WTC11 (cell line): ENCODE measurements around the gene LMOD3.

Experiments used
- ESRRA ChIP-seq: sonication (generic); formaldehyde crosslinking; IDR thresholded peaks from 2 replicates; pipeline ENCODE4 v1.8.1; 2022; ENCODE audit warnings: mild to moderate bottlenecking, missing genetic modification reagents, borderline replicate concordance
- ETV6 ChIP-seq: sonication (generic); formaldehyde crosslinking; IDR thresholded peaks from 2 replicates; pipeline ENCODE4 v1.8.1; 2022; ENCODE audit warnings: mild to moderate bottlenecking, missing genetic modification reagents
- FOXK1 ChIP-seq: sonication (generic); formaldehyde crosslinking; IDR thresholded peaks from 2 replicates; pipeline ENCODE4 v1.8.0; 2022; ENCODE audit warnings: mild to moderate bottlenecking, moderate library complexity, missing genetic modification reagents
- GRHL2 ChIP-seq: fragments of 250-450 bp; sonication (Bioruptor Pico); IDR thresholded peaks from 2 replicates; pipeline ENCODE4 v1.8.0; 2022; ENCODE audit warnings: mild to moderate bottlenecking, moderate library complexity; ENCODE audit not compliant: insufficient replicate concordance, severe bottlenecking
- GTF2I ChIP-seq: fragments of 250-450 bp; sonication (Bioruptor Pico); conservative IDR thresholded peaks from 2 replicates; pipeline ENCODE4 v1.4.0; 2021; ENCODE audit warnings: mild to moderate bottlenecking
- MYBL2 ChIP-seq: sonication (generic); formaldehyde crosslinking; IDR thresholded peaks from 2 replicates; pipeline ENCODE4 v1.8.1; 2023; ENCODE audit warnings: mild to moderate bottlenecking, moderate library complexity, missing genetic modification reagents
- NR2C2 ChIP-seq: sonication (generic); formaldehyde crosslinking; IDR thresholded peaks from 2 replicates; pipeline ENCODE4 v1.8.0; 2022; ENCODE audit warnings: mild to moderate bottlenecking, missing genetic modification reagents
- TEAD4 ChIP-seq: sonication (generic); formaldehyde crosslinking; IDR thresholded peaks from 2 replicates; pipeline ENCODE4 v1.8.0; 2022; ENCODE audit warnings: mild to moderate bottlenecking, missing genetic modification reagents
- ZNF121 ChIP-seq: sonication (generic); formaldehyde crosslinking; IDR thresholded peaks from 2 replicates; pipeline ENCODE4 v1.8.0; 2023; ENCODE audit warnings: missing genetic modification reagents
- TF ChIP-seq, protein P1 (sequence below): sonication (generic); formaldehyde crosslinking; IDR thresholded peaks from 2 replicates; pipeline ENCODE4 v1.8.0; 2022; ENCODE audit warnings: mild to moderate bottlenecking, missing genetic modification reagents
- TF ChIP-seq, protein P2 (sequence below): sonication (generic); formaldehyde crosslinking; conservative IDR thresholded peaks from 2 replicates; pipeline ENCODE4 v1.8.1; 2023; ENCODE audit warnings: mild to moderate bottlenecking, low read depth, missing genetic modification reagents, moderate library complexity
- TF ChIP-seq, protein P3 (sequence below): fragments of 200-600 bp; IDR thresholded peaks from 2 replicates; pipeline ENCODE4 v1.8.0; 2022; ENCODE audit warnings: antibody characterized with exemption
- TF ChIP-seq, protein P4 (sequence below): sonication (generic); formaldehyde crosslinking; IDR thresholded peaks from 2 replicates; pipeline ENCODE4 v1.8.0; 2023; ENCODE audit warnings: mild to moderate bottlenecking, missing genetic modification reagents
- TF ChIP-seq, protein P5 (sequence below): sonication (generic); formaldehyde crosslinking; IDR thresholded peaks from 2 replicates; pipeline ENCODE4 v1.8.1; 2022; ENCODE audit warnings: missing genetic modification reagents, borderline replicate concordance

DNA sequence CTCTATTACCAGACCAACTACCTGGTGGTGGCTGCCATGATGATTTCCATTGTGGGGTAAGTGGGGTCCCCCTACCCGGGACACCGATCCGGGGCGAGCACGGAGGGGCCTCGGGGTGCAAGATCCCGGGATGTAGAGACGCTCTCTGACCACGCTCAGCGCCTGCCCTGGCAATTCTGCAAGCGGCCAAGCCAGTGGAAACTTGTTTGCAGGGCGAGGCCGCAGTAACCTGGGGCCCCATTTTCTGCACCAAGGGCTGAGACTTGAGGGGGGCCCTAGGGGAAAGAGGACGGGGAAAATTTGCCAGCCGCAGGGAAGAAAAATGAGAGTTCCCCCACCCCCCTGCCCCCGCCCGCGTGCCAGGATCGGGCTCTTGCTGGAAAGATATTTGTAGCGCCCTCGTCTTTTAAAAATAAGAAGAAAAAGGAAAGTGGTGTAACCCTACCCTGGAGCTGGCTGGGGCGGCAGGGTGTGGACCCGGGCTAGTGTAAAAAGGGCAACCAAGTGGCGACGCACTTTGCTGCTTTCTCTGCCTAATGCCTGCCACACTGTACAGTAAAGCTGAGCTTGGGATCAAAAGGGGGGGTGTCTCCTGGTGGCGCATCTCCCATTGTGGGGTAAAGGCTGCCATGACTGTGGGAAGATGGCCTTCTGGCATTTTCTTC is 37.1 kb downstream of the LMOD3 start:
- TF ChIP-seq, protein P1, sequence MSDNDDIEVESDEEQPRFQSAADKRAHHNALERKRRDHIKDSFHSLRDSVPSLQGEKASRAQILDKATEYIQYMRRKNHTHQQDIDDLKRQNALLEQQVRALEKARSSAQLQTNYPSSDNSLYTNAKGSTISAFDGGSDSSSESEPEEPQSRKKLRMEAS: 0 out of 2 replicates have a peak, but pooled peaks have one; percentile 39
- TF ChIP-seq TEAD4 (CRISPR knock-in tag) (no peak), GTF2I (CRISPR knock-in tag) (no peak), ETV6 (no peak), NR2C2 (CRISPR knock-in tag) (no peak), FOXK1 (CRISPR knock-in tag) (no peak), ZNF121 (no peak), MYBL2 (CRISPR knock-in tag) (no peak), ESRRA (CRISPR knock-in tag) (no peak), GRHL2 (CRISPR knock-in tag) (no peak)
- TF ChIP-seq, protein P2, sequence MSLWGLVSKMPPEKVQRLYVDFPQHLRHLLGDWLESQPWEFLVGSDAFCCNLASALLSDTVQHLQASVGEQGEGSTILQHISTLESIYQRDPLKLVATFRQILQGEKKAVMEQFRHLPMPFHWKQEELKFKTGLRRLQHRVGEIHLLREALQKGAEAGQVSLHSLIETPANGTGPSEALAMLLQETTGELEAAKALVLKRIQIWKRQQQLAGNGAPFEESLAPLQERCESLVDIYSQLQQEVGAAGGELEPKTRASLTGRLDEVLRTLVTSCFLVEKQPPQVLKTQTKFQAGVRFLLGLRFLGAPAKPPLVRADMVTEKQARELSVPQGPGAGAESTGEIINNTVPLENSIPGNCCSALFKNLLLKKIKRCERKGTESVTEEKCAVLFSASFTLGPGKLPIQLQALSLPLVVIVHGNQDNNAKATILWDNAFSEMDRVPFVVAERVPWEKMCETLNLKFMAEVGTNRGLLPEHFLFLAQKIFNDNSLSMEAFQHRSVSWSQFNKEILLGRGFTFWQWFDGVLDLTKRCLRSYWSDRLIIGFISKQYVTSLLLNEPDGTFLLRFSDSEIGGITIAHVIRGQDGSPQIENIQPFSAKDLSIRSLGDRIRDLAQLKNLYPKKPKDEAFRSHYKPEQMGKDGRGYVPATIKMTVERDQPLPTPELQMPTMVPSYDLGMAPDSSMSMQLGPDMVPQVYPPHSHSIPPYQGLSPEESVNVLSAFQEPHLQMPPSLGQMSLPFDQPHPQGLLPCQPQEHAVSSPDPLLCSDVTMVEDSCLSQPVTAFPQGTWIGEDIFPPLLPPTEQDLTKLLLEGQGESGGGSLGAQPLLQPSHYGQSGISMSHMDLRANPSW: no peak
- TF ChIP-seq, protein P3, sequence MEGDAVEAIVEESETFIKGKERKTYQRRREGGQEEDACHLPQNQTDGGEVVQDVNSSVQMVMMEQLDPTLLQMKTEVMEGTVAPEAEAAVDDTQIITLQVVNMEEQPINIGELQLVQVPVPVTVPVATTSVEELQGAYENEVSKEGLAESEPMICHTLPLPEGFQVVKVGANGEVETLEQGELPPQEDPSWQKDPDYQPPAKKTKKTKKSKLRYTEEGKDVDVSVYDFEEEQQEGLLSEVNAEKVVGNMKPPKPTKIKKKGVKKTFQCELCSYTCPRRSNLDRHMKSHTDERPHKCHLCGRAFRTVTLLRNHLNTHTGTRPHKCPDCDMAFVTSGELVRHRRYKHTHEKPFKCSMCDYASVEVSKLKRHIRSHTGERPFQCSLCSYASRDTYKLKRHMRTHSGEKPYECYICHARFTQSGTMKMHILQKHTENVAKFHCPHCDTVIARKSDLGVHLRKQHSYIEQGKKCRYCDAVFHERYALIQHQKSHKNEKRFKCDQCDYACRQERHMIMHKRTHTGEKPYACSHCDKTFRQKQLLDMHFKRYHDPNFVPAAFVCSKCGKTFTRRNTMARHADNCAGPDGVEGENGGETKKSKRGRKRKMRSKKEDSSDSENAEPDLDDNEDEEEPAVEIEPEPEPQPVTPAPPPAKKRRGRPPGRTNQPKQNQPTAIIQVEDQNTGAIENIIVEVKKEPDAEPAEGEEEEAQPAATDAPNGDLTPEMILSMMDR: no peak
- TF ChIP-seq, protein P4, sequence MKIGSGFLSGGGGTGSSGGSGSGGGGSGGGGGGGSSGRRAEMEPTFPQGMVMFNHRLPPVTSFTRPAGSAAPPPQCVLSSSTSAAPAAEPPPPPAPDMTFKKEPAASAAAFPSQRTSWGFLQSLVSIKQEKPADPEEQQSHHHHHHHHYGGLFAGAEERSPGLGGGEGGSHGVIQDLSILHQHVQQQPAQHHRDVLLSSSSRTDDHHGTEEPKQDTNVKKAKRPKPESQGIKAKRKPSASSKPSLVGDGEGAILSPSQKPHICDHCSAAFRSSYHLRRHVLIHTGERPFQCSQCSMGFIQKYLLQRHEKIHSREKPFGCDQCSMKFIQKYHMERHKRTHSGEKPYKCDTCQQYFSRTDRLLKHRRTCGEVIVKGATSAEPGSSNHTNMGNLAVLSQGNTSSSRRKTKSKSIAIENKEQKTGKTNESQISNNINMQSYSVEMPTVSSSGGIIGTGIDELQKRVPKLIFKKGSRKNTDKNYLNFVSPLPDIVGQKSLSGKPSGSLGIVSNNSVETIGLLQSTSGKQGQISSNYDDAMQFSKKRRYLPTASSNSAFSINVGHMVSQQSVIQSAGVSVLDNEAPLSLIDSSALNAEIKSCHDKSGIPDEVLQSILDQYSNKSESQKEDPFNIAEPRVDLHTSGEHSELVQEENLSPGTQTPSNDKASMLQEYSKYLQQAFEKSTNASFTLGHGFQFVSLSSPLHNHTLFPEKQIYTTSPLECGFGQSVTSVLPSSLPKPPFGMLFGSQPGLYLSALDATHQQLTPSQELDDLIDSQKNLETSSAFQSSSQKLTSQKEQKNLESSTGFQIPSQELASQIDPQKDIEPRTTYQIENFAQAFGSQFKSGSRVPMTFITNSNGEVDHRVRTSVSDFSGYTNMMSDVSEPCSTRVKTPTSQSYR (CRISPR knock-in tag): no peak
- TF ChIP-seq, protein P5, sequence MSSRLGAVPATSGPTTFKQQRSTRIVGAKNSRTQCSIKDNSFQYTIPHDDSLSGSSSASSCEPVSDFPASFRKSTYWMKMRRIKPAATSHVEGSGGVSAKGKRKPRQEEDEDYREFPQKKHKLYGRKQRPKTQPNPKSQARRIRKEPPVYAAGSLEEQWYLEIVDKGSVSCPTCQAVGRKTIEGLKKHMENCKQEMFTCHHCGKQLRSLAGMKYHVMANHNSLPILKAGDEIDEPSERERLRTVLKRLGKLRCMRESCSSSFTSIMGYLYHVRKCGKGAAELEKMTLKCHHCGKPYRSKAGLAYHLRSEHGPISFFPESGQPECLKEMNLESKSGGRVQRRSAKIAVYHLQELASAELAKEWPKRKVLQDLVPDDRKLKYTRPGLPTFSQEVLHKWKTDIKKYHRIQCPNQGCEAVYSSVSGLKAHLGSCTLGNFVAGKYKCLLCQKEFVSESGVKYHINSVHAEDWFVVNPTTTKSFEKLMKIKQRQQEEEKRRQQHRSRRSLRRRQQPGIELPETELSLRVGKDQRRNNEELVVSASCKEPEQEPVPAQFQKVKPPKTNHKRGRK (CRISPR knock-in tag): no peak
